ENCODE data around the gene SLC9A6.

GRCh38 chrX:136086521-136086920, 101.3 kb downstream of the SLC9A6 start:
- TF ChIP-seq CTCF (IDR thresholded peaks at IDR 0.05) (no peak), POLR2A (IDR thresholded peaks at IDR 0.05) (no peak)
